ENCODE measurements around the gene LOXHD1. TPM values are rescaled to one million over a fixed set of nuclear protein-coding genes. Genes with fewer than 3 reads are reported as not detected.

The LOXHD1 gene
- total RNA-seq, 4 donors from 2014 or later, result 0.62 TPM; not detected in 3

GRCh38 chr18:46678785-46679399 lies 21.9 kb upstream of the LOXHD1 start:
- TF ChIP-seq POLR2A (IDR thresholded peaks at IDR 0.05) (no peak), CTCF (IDR thresholded peaks at IDR 0.05) (no peak)
- no peak for DNase-seq
- Histone ChIP-seq H3K27me3 (no peaks in the 10 kb centered on the region), H3K4me3 (no peak overlapping the region), H3K9me3 (no peaks in the 10 kb centered on the region), H3K4me1 (no peaks in the 10 kb centered on the region), H3K36me3 (no peaks in the 10 kb centered on the region), H3K27ac (no peak overlapping the region)
- intact Hi-C loops (cut with DNase I; ENCODE audit: low total_unique reads), result no loop called here

- Histone ChIP-seq H3K27ac (no peak overlapping the region), H3K9me3 (no peaks in the 10 kb centered on the region), H3K36me3 (no peaks in the 10 kb centered on the region), H3K4me3 (no peak overlapping the region), H3K27me3 (no peaks in the 10 kb centered on the region), H3K4me1 (no peaks in the 10 kb centered on the region)
- intact Hi-C loops (cut with DNase I; ENCODE audit: low total_unique reads), result no loop called here
- no peak for DNase-seq
- TF ChIP-seq CTCF (IDR thresholded peaks at IDR 0.05) (no peak), POLR2A (IDR thresholded peaks at IDR 0.05) (no peak)
Measured at GRCh38 chr18:46678041-46678440, 21.0 kb upstream of the LOXHD1 start.

GRCh38 chr18:46677611-46678010 lies 20.6 kb upstream of the LOXHD1 start:
- H3K4me3 ChIP-seq, result no peak overlapping the region
- H3K27ac ChIP-seq, result no peak overlapping the region
- intact Hi-C loops (cut with DNase I; ENCODE audit: low total_unique reads), result no loop called here
- DNase-seq, result no peak
- H3K9me3 ChIP-seq, result no peaks in the 10 kb centered on the region
- TF ChIP-seq CTCF (IDR thresholded peaks at IDR 0.05) (no peak), POLR2A (IDR thresholded peaks at IDR 0.05) (no peak)
- H3K27me3 ChIP-seq, result no peaks in the 10 kb centered on the region
- H3K4me1 ChIP-seq, result no peaks in the 10 kb centered on the region
- no peaks in the 10 kb centered on the region for H3K36me3 ChIP-seq

- no peaks in the 10 kb centered on the region for H3K4me1 ChIP-seq
- no peaks in the 10 kb centered on the region for H3K27me3 ChIP-seq
- intact Hi-C loops (cut with DNase I; ENCODE audit: low total_unique reads), result no loop called here
- no peak for TF ChIP-seq POLR2A (IDR thresholded peaks at IDR 0.05)
- TF ChIP-seq CTCF (IDR thresholded peaks at IDR 0.05), result no peak
- no peak for DNase-seq
- no peak overlapping the region for H3K4me3 ChIP-seq
- H3K27ac ChIP-seq, result no peak overlapping the region
- H3K9me3 ChIP-seq, result no peaks in the 10 kb centered on the region
- no peaks in the 10 kb centered on the region for H3K36me3 ChIP-seq
Measured at GRCh38 chr18:46676182-46676835, 19.3 kb upstream of the LOXHD1 start.

- intact Hi-C loops (cut with DNase I; ENCODE audit: low total_unique reads), result no loop called here
- no peaks in the 10 kb centered on the region for H3K4me1 ChIP-seq
- H3K27me3 ChIP-seq, result no peaks in the 10 kb centered on the region
- no peaks in the 10 kb centered on the region for H3K36me3 ChIP-seq
- H3K27ac ChIP-seq, result no peak overlapping the region
- DNase-seq, result no peak
- no peak for TF ChIP-seq POLR2A (IDR thresholded peaks at IDR 0.05)
- no peaks in the 10 kb centered on the region for H3K9me3 ChIP-seq
- no peak overlapping the region for H3K4me3 ChIP-seq
Measured at GRCh38 chr18:46675112-46675511, 18.1 kb upstream of the LOXHD1 start.

Data from uterus (tissue), 4 donors.